Hepatocyte (in vitro differentiated cells): Measurements from ENCODE around the gene KIF23.

Source experiments
- EZH2 ChIP-seq: fragments of 200-600 bp; sonication (generic); IDR thresholded peaks from 2 replicates; pipeline ENCODE4 v1.6.1; 2016; ENCODE audit warnings: antibody characterized with exemption, mild to moderate bottlenecking, borderline replicate concordance
- TF ChIP-seq, protein P1 (sequence below): fragments of 200-600 bp; sonication (generic); IDR thresholded peaks from 2 replicates; pipeline ENCODE4 v1.5.1; 2016; ENCODE audit warnings: antibody characterized with exemption, mild to moderate bottlenecking; ENCODE audit not compliant: poor library complexity

DNA sequence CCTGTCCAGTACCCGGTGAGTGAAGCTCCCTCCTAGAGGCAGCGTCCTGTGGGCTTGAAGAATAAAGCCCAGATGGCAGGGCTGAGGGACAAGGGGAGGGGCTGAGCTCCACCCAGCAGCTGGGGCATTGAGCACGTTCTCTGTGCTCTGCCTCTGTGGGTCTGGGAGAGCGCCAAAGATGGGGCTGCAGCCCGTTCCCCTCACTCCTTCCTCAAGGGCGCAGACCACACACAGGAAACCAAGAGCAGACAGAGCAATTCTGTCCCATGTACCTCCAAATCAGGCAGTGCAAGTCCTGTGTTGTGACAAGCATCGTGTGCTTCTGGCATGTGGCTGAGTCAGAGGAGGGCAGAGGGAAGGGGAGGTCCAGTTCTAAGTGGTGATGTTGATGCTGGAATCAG lies 15.7 kb upstream of the KIF23 start:
- TF ChIP-seq, protein P1, sequence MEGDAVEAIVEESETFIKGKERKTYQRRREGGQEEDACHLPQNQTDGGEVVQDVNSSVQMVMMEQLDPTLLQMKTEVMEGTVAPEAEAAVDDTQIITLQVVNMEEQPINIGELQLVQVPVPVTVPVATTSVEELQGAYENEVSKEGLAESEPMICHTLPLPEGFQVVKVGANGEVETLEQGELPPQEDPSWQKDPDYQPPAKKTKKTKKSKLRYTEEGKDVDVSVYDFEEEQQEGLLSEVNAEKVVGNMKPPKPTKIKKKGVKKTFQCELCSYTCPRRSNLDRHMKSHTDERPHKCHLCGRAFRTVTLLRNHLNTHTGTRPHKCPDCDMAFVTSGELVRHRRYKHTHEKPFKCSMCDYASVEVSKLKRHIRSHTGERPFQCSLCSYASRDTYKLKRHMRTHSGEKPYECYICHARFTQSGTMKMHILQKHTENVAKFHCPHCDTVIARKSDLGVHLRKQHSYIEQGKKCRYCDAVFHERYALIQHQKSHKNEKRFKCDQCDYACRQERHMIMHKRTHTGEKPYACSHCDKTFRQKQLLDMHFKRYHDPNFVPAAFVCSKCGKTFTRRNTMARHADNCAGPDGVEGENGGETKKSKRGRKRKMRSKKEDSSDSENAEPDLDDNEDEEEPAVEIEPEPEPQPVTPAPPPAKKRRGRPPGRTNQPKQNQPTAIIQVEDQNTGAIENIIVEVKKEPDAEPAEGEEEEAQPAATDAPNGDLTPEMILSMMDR, result no peak
- TF ChIP-seq EZH2, result no peak
